NCI-H187 treated with DMSO at 0.1 percent for 48 hours (cell line): Measurements from ENCODE around the gene CDV3.

ENCODE experiments used
- DNase-seq: peaks from one replicate; lab custom pipeline; 2025; lab: John Stamatoyannopoulos, UW

The CDV3 gene

DNA sequence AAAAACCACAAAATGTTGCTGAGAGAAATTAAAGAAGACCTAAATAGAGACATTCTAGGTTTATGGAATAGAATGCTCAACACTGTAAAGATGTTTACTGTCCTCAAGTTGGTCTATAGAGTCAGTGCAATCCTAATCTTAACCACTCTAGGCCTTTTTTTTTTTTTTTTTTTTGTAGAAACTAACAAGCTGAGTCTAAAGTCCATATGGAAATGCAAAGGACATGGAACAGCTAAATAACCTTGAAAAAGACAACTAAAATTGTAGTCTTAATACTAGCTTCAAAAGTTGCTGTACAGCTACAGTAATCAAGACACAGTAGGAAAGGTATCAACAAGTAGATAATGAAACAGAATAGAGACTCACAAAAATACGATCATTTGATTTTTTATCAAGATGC lies 32.9 kb downstream of the CDV3 start:
- no peak for DNase-seq

DNA sequence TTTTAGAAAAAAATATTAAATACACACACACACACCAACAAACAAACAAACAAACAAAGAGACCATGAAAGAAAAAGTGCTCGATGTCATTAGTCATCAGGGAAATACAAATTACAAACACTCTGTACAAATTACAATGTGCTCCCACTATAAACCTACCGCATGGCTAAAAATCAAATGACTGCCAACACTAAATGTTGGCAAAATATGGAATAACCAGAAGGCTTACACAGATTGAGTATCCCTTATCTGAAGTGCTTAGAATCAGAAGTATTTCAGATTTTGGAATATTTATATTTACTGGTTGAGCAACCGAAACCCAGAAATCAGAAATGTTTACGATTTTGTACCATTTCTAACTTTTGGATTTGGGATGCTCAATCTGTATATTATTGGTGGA lies 33.4 kb downstream of the CDV3 start:
- no peak for DNase-seq

DNA sequence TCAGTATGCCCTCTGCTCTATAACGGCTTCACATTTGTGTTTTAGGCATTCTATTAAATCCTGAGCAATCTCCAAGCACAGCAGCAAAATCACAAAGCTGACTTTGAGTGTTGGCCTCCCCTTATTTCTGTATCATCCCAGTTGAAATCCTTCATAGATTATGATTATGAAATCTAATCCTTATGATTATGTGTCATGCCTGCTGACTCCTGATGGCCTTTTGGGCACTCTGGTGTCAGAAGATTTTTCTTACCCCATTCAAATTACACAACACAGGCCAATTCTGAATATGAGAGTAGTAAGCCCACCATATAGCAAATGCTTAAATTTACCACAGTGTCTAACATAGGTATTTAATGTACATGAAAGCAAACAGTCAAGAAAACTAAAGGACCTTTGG lies 34.3 kb downstream of the CDV3 start:
- no peak for DNase-seq

DNA sequence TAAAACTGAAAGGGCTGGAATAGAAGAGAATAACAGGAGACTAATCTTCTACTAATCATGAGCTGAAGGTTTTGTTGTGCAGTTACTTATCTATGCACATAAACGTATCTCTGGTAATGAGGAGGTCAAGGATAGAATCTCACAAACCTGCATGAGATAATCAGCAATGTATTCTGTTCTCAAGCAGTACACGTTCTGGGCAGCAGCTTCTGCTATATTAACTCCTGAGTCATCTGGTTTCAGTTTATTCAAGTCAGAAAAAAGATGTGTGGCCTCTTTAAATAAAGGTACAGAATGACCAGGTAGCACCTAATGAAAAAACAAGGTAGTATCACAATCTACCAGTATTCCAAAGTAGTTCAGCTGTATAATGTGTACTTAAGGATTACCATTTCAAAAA lies 34.9 kb downstream of the CDV3 start:
- DNase-seq = no peak

DNA sequence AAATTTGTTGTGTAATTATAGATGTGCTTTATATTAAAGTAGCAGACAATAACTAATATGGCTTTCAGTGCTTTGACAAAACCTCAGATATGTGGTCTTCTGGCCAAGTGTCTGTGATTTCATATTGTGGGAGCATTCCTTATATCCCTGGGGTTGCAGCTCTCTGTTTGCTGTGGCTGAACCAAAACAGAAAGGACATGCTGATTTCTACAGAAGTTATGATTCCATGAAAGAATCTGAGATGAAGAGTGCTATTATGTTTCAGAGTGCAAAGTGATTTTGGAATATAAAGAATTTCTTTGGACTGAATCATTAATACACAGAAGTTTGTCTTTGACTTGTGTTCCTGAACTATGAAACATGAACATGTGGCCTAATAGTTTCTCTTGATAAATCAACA lies 36.5 kb downstream of the CDV3 start:
- no peak for DNase-seq

DNA sequence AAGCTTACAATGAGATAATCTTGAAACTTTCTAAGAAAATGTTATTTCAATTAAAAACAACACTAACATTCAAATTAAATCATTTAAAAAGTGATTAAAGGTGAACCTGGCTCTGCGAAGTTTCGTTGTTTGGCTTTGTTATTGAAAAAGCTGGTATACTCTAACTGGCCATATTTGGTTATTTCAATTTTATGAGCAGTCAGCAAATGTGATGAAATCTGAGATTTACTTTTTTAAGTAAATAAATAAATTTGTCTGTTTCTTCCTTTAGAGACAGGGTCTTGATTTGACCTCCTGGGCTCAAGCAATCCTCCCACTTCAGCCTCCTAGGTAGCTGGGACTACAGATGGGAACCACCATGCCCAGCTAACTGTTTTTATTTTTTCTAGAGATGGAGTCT lies 38.0 kb downstream of the CDV3 start:
- no peak for DNase-seq

DNA sequence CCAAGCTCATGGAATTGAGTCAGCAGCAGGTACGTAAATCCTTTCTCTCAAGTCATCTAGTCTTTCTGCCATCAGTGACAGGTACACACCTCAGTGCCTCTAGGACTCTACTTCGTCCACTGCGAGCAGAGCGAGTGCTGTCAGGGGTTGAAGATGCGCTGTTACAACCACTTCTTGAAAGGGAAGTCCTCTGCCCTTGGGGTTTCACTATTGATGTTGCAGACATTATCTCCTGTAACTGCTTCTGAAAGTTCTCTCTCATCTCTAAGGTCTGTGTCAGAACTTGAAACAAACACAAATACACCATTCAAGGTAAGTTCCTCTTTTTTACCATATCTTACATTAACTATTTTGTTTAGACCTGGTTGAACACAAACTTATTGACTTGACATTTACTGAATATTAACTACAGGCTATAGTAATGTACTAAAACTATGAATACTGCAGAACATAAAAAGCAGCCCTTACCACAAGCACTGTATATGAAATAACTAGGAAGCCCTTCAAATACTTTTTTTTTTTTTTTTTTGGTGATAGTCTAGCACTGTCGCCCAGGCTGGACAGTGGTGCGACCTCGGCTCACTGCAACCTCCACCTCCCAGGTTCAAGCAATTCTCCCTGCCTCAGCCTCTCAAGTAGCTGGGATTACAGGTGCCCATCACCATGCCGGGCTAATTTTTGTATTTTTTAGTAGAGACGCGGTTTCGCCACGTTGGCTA lies 46.7 kb downstream of the CDV3 start:
- no peak for DNase-seq

DNA sequence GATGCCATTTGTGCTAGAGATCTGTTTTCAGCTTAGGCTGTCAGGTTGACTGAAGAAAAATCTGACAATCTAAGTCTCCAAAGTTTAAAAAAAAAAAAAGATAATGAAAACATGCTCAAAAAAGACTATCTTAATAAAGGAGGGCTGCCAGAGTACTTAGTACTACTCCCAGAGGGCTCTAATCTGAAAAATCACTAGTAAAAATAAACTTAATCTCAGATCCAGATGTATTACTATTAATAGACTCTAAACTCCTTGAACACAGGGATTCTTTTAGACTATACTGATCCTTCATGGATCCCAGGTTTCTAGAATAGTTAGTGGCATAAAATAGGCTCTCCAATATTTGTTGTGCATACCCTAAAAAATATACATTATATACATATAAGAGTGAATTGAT lies 54.3 kb downstream of the CDV3 start:
- DNase-seq = no peak

DNA sequence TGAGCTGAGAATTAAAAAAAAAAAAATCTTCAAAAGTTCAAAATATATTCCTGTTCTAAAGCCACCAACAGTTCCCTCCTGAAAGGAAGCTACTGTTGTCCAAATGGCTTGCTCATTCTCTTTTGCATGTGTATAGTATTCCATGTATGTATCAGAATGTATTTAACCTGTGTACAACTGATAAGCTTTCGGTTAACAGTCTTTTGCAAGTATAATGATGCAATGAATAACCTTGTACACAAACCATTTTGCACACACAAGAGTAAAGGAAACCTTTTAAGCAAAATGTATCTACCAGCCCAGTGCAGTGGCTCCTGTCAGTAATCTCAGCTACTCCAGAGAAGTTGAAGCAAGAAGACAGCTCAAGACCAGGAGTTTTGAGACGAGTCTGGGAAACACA lies 55.7 kb downstream of the CDV3 start:
- DNase-seq = no peak

DNA sequence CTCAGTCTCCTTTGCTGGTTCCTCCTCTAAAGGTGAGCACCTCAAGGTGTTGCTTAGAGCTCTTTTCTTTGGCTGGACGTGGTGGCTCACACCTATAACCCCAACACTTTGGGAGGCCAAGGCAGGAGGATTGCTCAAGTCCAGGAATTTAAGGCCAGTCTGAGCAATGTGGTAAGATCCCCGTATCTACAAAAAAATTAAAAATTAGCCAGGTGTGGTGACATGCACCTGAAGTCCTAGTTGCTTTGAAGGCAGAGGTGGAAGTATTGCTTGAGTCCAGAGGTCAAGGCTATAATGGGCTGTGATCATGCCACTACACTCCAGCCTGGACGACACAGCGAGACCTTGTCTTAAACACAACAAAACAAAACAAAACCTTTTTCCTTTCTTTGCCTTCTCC lies 60.0 kb downstream of the CDV3 start:
- DNase-seq = no peak
